GM21360 (cell line): Measurements from ENCODE around the gene ARPC4.
"Not testable (repeated sequence)": the region's sequence is repeated elsewhere in the genome, so short reads cannot be mapped to it uniquely, and the experiment has no call there.

Experiments used
- ATAC-seq: cut with Tn5 transposase; IDR thresholded peaks from one replicate; pipeline ENCODE4 v1.9.1; 2021; ENCODE audit warnings: mild to moderate bottlenecking, moderate library complexity; ENCODE audit not compliant: unreplicated experiment

Gene ARPC4

GRCh38 chr3:9848860-9849259, 56.0 kb downstream of the ARPC4 start:
- not testable (repeated sequence) for ATAC-seq

GRCh38 chr3:9851383-9851782, 58.5 kb downstream of the ARPC4 start:
- not testable (repeated sequence) for ATAC-seq

GRCh38 chr3:9851926-9852325, 59.0 kb downstream of the ARPC4 start:
- not testable (repeated sequence) for ATAC-seq

- no peak for ATAC-seq
Observed at GRCh38 chr3:9852528-9852927, 59.6 kb downstream of the ARPC4 start.

GRCh38 chr3:9854291-9854940, 61.5 kb downstream of the ARPC4 start:
- not testable (repeated sequence) for ATAC-seq

GRCh38 chr3:9855594-9855993, 62.7 kb downstream of the ARPC4 start:
- no peak for ATAC-seq
